IMR-90 (cell line): Measurements from ENCODE around the gene ATP1A4. TPM values are rescaled to one million over a fixed set of nuclear protein-coding genes. Genes with fewer than 3 reads are reported as not detected.

Source experiments
- ATAC-seq: fragments of 200-7000 bp; cut with Tn5 transposase; 2 replicates; pipeline ENCODE4 v1.9.1; 2020; ENCODE audit warnings: low read depth, mild to moderate bottlenecking, moderate library complexity
- BruUV-seq: library from RNA; stranded (reverse); fragments of 400-500 nt; replicated peaks from 2 replicates; lab custom pipeline; 2021; lab: Mats Ljungman, UMichigan
- CTCF ChIA-PET: fragments of 300-600 bp; formaldehyde crosslinking; extraction: SDS; loops from one replicate; lab custom pipeline; 2021; ENCODE audit warnings: antibody characterized with exemption; lab: Yijun Ruan, JAX
- POLR2A ChIA-PET: fragments of 300-600 bp; sonication (Branson Sonifier 250); formaldehyde crosslinking; loops from one replicate; lab custom pipeline; 2022; ENCODE audit warnings: antibody characterized with exemption; ENCODE audit not compliant: unreplicated experiment; lab: Charles Lee
- DNase-seq: peaks from one replicate; pipeline ENCODE4 v3.0.0; 2013
- H2AFZ ChIP-seq: replicated peaks from 2 replicates; pipeline ENCODE3; 2013; ENCODE audit warnings: low read length, mild to moderate bottlenecking; ENCODE audit not compliant: poor library complexity
- H2AK5ac ChIP-seq: 2 replicates; pipeline ENCODE4 v1.6.1; 2013; ENCODE audit warnings: low read depth, low read length, inconsistent platforms
- H2AK9ac ChIP-seq: replicated peaks from 2 replicates; pipeline ENCODE3; 2013; ENCODE audit warnings: mild to moderate bottlenecking, low read depth, low read length, moderate library complexity; ENCODE audit not compliant: poor library complexity
- H2BK120ac ChIP-seq: 2 replicates; pipeline ENCODE4 v1.6.1; 2013; ENCODE audit warnings: low read depth, low read length, inconsistent platforms
- H2BK15ac ChIP-seq: 3 replicates; pipeline ENCODE4 v1.6.1; 2013; ENCODE audit warnings: low read depth, low read length, inconsistent platforms
- H2BK20ac ChIP-seq: 2 replicates; pipeline ENCODE4 v1.6.1; 2013; ENCODE audit warnings: low read depth, mild to moderate bottlenecking, inconsistent platforms, low read length, moderate library complexity
- H2BK5ac ChIP-seq: 2 replicates; pipeline ENCODE4 v1.6.1; 2013; ENCODE audit warnings: mild to moderate bottlenecking, low read depth, low read length, inconsistent platforms; ENCODE audit not compliant: poor library complexity, severe bottlenecking
- H3K14ac ChIP-seq: replicated peaks from 2 replicates; pipeline ENCODE4 v1.6.1; 2013; ENCODE audit warnings: low read depth, low read length, inconsistent platforms
- H3K18ac ChIP-seq: 2 replicates; pipeline ENCODE4 v1.6.1; 2013; ENCODE audit warnings: low read depth, low read length, control low read depth
- H3K23ac ChIP-seq: 2 replicates; pipeline ENCODE4 v1.6.1; 2013; ENCODE audit warnings: low read depth, low read length, inconsistent platforms
- H3K27ac ChIP-seq: 2 replicates; pipeline ENCODE4 v1.5.1; 2013; ENCODE audit warnings: mild to moderate bottlenecking, control low read depth, low read length; ENCODE audit not compliant: insufficient read depth
- H3K27me3 ChIP-seq: 2 replicates; pipeline ENCODE4 v1.6.1; 2013; ENCODE audit warnings: low read length; ENCODE audit not compliant: control insufficient read depth, insufficient read depth
- H3K36me3 ChIP-seq: 2 replicates; pipeline ENCODE4 v1.6.1; 2013; ENCODE audit warnings: low read length, mixed read lengths; ENCODE audit not compliant: control insufficient read depth, insufficient read depth
- H3K4ac ChIP-seq: 2 replicates; pipeline ENCODE4 v1.6.1; 2013; ENCODE audit warnings: low read depth, low read length, inconsistent platforms
- H3K4me1 ChIP-seq: 2 replicates; pipeline ENCODE4 v1.6.1; 2013; ENCODE audit warnings: low read length, mixed read lengths; ENCODE audit not compliant: control insufficient read depth, insufficient read depth
- H3K4me2 ChIP-seq: 2 replicates; pipeline ENCODE4 v1.6.1; 2013; ENCODE audit warnings: low read depth, mild to moderate bottlenecking, control low read depth, low read length, moderate library complexity
- H3K4me3 ChIP-seq: 2 replicates; pipeline ENCODE4 v1.5.1; 2013; ENCODE audit warnings: low read depth, mild to moderate bottlenecking, control low read depth, low read length, moderate library complexity; ENCODE audit not compliant: insufficient read depth
- H3K56ac ChIP-seq: 2 replicates; pipeline ENCODE4 v1.6.1; 2013; ENCODE audit warnings: low read length, inconsistent platforms; ENCODE audit not compliant: insufficient read depth; ENCODE audit errors: extremely low read depth
- H3K79me1 ChIP-seq, 2 experiments: 2 replicates each; pipeline ENCODE4 v1.6.1; 2013; ENCODE audit warnings: low read length in 2 of 2, inconsistent platforms in 1 of 2, low read depth in 1 of 2
- H3K9ac ChIP-seq: 2 replicates; pipeline ENCODE4 v1.6.1; 2013; ENCODE audit warnings: low read depth, low read length, control low read depth
- H3K9me1 ChIP-seq: 2 replicates; pipeline ENCODE4 v1.6.1; 2013; ENCODE audit warnings: low read length, inconsistent platforms; ENCODE audit not compliant: insufficient read depth
- H3K9me3 ChIP-seq: 2 replicates; pipeline ENCODE4 v1.6.1; 2013; ENCODE audit warnings: low read length; ENCODE audit not compliant: control insufficient read depth, insufficient read depth
- H4K20me1 ChIP-seq: 2 replicates; pipeline ENCODE4 v1.6.1; 2013; ENCODE audit warnings: low read length, inconsistent platforms; ENCODE audit not compliant: insufficient read depth
- H4K5ac ChIP-seq: 2 replicates; pipeline ENCODE4 v1.6.1; 2013; ENCODE audit warnings: mild to moderate bottlenecking, low read depth, low read length, control low read depth
- H4K8ac ChIP-seq, 2 experiments: 2 replicates each; pipeline ENCODE4 v1.6.1; 2013; ENCODE audit warnings: low read depth in 2 of 2, low read length in 2 of 2, control low read depth in 1 of 2, inconsistent platforms in 1 of 2
- H4K91ac ChIP-seq: 2 replicates; pipeline ENCODE4 v1.6.1; 2013; ENCODE audit warnings: low read depth, low read length, inconsistent platforms; ENCODE audit not compliant: insufficient read depth
- BHLHE40 ChIP-seq: fragments of 150-350 bp; IDR thresholded peaks from 2 replicates; pipeline ENCODE4 v1.6.1; 2016; ENCODE audit warnings: mild to moderate bottlenecking, low read depth, low read length
- CEBPB ChIP-seq: IDR thresholded peaks from 2 replicates; pipeline ENCODE4 v1.6.1; 2012; ENCODE audit warnings: low read depth, low read length, improper control_type of control experiment
- CHD1 ChIP-seq: IDR thresholded peaks from 2 replicates; pipeline ENCODE4 v1.6.1; 2012; ENCODE audit warnings: low read depth, low read length, improper control_type of control experiment
- FOS ChIP-seq: fragments of 150-350 bp; IDR thresholded peaks from 2 replicates; pipeline ENCODE4 v1.6.1; 2016; ENCODE audit warnings: low read depth, low read length
- MAFK ChIP-seq: IDR thresholded peaks from 2 replicates; pipeline ENCODE4 v1.6.1; 2012; ENCODE audit warnings: low read depth, low read length, improper control_type of control experiment
- MAZ ChIP-seq: IDR thresholded peaks from 2 replicates; pipeline ENCODE4 v1.6.1; 2012; ENCODE audit warnings: low read depth, mild to moderate bottlenecking, low read length, improper control_type of control experiment, moderate library complexity, borderline replicate concordance
- NFE2L2 ChIP-seq: fragments of 150-350 bp; IDR thresholded peaks from 2 replicates; pipeline ENCODE4 v1.6.1; 2016; ENCODE audit warnings: low read depth, mild to moderate bottlenecking, low read length
- POLR2A ChIP-seq: IDR thresholded peaks from 2 replicates; pipeline ENCODE4 v1.6.1; 2012; ENCODE audit warnings: mild to moderate bottlenecking, low read depth, low read length
- RAD21 ChIP-seq: IDR thresholded peaks from 2 replicates; pipeline ENCODE4 v1.6.1; 2012; ENCODE audit warnings: low read length, improper control_type of control experiment
- RCOR1 ChIP-seq: IDR thresholded peaks from 2 replicates; pipeline ENCODE4 v1.6.1; 2012; ENCODE audit warnings: mild to moderate bottlenecking, low read length, improper control_type of control experiment; ENCODE audit not compliant: insufficient replicate concordance
- RFX5 ChIP-seq: IDR thresholded peaks from 2 replicates; pipeline ENCODE4 v1.8.0; 2012; ENCODE audit warnings: low read depth, mild to moderate bottlenecking, low read length, moderate library complexity
- SMC3 ChIP-seq: fragments of 150-350 bp; IDR thresholded peaks from 2 replicates; pipeline ENCODE4 v1.6.1; 2016; ENCODE audit warnings: low read depth, mild to moderate bottlenecking, antibody characterized with exemption, low read length, moderate library complexity
- WGBS, 2 experiments: methylation state at CpG; one replicate each; pipeline versions ENCODE4 v1.1.5 to v1.1.7; 2013; ENCODE audit warnings: missing lambda C conversion rate in 2 of 2; ENCODE audit not compliant: insufficient read length in 1 of 2; ENCODE audit errors: extremely low coverage in 2 of 2; 5-methylcytosine and 5-hydroxymethylcytosine counted together
- dilution Hi-C: fragments of 300-500 bp; cut with HindIII; formaldehyde crosslinking; loops from one replicate; pipeline ENCODE4 v1.14.3; 2018; ENCODE audit warnings: low sequenced_read_pairs; ENCODE audit not compliant: unreplicated experiment
- in situ Hi-C: fragments of 300-500 bp; cut with MboI; formaldehyde crosslinking; loops from 3 replicates; pipeline ENCODE4 v1.14.3; 2019; ENCODE audit warnings: low sequenced_read_pairs, inconsistent platforms, mixed read lengths
- intact Hi-C: fragments of 100-400 bp; cut with micrococcal nuclease; formaldehyde crosslinking; loops from 2 replicates; pipeline ENCODE4 v1.10.0; 2022
- polyA plus RNA-seq, 3 experiments: library from polyadenylated mRNA; depleted of rRNA; stranded (reverse); fragments of >200 nt; gene quantifications; 2 replicates each; pipeline ENCODE4 v1.2.3, GENCODE V29; 2012; ENCODE audit warnings: low replicate concordance in 1 of 3
- total RNA-seq: library from RNA; depleted of rRNA; stranded (reverse); fragments of >200 nt; gene quantifications from 2 replicates; pipeline ENCODE4 v1.2.3, GENCODE V29; 2012
- TF ChIP-seq, protein P1 (sequence below): fragments of 150-350 bp; IDR thresholded peaks from 2 replicates; pipeline ENCODE4 v1.6.1; 2016; ENCODE audit warnings: low read depth, mild to moderate bottlenecking, low read length, moderate library complexity, borderline replicate concordance
- TF ChIP-seq, protein P2 (sequence below): fragments of 150-350 bp; IDR thresholded peaks from 2 replicates; pipeline ENCODE4 v1.6.1; 2017; ENCODE audit warnings: mild to moderate bottlenecking, antibody characterized with exemption, low read length, low read depth
- TF ChIP-seq, protein P3 (sequence below): conservative IDR thresholded peaks from 2 replicates; pipeline ENCODE4 v1.5.1; 2012; ENCODE audit warnings: mild to moderate bottlenecking, low read depth, low read length, improper control_type of control experiment

Gene ATP1A4
- total and polyA plus RNA-seq, 2 of the 4 experiments (the other 2 are of a cell fraction): not detected

DNA sequence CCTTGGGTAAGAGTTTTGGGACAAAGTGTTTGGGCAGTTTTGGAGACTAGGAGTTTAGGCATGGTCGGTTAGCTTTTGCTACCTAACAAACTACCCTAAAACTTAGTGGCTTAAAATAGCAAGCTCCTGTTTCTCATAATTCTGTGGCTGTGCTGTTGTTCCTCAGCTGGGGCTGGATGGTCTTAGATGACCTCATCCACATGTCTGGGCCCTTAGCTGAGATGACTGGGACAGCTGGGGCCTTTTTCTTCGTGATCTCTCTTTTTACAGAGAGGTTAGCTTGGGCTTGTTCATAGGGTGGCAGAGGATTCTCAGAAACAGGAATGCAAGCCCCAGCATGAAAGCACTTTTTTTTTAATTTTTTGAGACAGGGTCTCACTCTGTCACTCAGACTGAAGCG lies 6.6 kb downstream of the ATP1A4 start:
- H3K27ac ChIP-seq: no peak overlapping the region
- H3K9ac ChIP-seq: no peak overlapping the region
- WGBS, 2 experiments: no CpG with 5 or more reads among the region's 3 CpGs

More for the DNA sequence above, 6.6 kb downstream of the ATP1A4 start:
- Histone ChIP-seq H3K36me3 (no peaks in the 10 kb centered on the region), H4K8ac (no peak overlapping the region), H3K4me3 (no peak overlapping the region), H2BK5ac (no peak overlapping the region), H3K4me1 (no peaks in the 10 kb centered on the region), H3K27me3 (peaks cover 37% of the 10 kb centered on the region), H2AFZ (no peak overlapping the region), H3K9me1 (no peaks in the 10 kb centered on the region), H2BK20ac (no peak overlapping the region), H3K18ac (no peak overlapping the region), H3K9me3 (no peaks in the 10 kb centered on the region), H4K5ac (no peak overlapping the region), H4K20me1 (no peaks in the 10 kb centered on the region), H3K79me1 (no peaks in the 10 kb centered on the region), H3K4ac (no peak overlapping the region), H3K4me2 (no peak overlapping the region), H2AK5ac (no peak overlapping the region), H3K14ac (no peak overlapping the region), H4K91ac (no peak overlapping the region), H3K23ac (no peak overlapping the region), H2BK15ac (no peak overlapping the region), H2BK120ac (no peak overlapping the region), H3K56ac (no peak overlapping the region), H2AK9ac (no peak overlapping the region)
- BruUV-seq: no TSS peak
- POLR2A ChIA-PET: no interaction called here
- dilution Hi-C loops (no loop called here), intact Hi-C loops (no loop called here), in situ Hi-C loops (no loop called here)
- TF ChIP-seq POLR2A (no peak), NFE2L2 (no peak), FOS (no peak), MAZ (no peak), BHLHE40 (no peak), CEBPB (no peak), SMC3 (no peak), CHD1 (no peak), MAFK (no peak), RAD21 (no peak), RCOR1 (no peak), RFX5 (no peak)
- TF ChIP-seq, protein P1, sequence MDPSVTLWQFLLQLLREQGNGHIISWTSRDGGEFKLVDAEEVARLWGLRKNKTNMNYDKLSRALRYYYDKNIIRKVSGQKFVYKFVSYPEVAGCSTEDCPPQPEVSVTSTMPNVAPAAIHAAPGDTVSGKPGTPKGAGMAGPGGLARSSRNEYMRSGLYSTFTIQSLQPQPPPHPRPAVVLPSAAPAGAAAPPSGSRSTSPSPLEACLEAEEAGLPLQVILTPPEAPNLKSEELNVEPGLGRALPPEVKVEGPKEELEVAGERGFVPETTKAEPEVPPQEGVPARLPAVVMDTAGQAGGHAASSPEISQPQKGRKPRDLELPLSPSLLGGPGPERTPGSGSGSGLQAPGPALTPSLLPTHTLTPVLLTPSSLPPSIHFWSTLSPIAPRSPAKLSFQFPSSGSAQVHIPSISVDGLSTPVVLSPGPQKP: no peak
- TF ChIP-seq, protein P2, sequence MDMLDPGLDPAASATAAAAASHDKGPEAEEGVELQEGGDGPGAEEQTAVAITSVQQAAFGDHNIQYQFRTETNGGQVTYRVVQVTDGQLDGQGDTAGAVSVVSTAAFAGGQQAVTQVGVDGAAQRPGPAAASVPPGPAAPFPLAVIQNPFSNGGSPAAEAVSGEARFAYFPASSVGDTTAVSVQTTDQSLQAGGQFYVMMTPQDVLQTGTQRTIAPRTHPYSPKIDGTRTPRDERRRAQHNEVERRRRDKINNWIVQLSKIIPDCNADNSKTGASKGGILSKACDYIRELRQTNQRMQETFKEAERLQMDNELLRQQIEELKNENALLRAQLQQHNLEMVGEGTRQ: no peak
- TF ChIP-seq, protein P3, sequence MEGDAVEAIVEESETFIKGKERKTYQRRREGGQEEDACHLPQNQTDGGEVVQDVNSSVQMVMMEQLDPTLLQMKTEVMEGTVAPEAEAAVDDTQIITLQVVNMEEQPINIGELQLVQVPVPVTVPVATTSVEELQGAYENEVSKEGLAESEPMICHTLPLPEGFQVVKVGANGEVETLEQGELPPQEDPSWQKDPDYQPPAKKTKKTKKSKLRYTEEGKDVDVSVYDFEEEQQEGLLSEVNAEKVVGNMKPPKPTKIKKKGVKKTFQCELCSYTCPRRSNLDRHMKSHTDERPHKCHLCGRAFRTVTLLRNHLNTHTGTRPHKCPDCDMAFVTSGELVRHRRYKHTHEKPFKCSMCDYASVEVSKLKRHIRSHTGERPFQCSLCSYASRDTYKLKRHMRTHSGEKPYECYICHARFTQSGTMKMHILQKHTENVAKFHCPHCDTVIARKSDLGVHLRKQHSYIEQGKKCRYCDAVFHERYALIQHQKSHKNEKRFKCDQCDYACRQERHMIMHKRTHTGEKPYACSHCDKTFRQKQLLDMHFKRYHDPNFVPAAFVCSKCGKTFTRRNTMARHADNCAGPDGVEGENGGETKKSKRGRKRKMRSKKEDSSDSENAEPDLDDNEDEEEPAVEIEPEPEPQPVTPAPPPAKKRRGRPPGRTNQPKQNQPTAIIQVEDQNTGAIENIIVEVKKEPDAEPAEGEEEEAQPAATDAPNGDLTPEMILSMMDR: no peak
- DNase-seq: no peak
- CTCF ChIA-PET: interaction anchor here (1.4 kb wide), 1 partner anchor 35 kb away, joined by 5 read pairs; no protein-coding TSS in a partner anchor
- no peak for ATAC-seq
